SK-N-SH (cell line): ENCODE measurements around the gene POU6F2.

Experiments
- EP300 ChIP-seq, 2 experiments: IDR thresholded peaks; 2 replicates each; pipeline versions ENCODE4 v1.4.0 to v1.6.1; 2012; ENCODE audit warnings: borderline replicate concordance in 1 of 2, low read depth in 1 of 2, low read length in 1 of 2
- EZH2phosphoT487 ChIP-seq: fragments of 200-600 bp; sonication (generic); IDR thresholded peaks from 2 replicates; pipeline ENCODE4 v1.6.1; 2017; ENCODE audit warnings: low read depth, mixed run types, mild to moderate bottlenecking, antibody characterized with exemption, moderate library complexity, borderline replicate concordance
- FOXM1 ChIP-seq: IDR thresholded peaks from 2 replicates; pipeline ENCODE4 v1.4.0; 2012; ENCODE audit warnings: low read depth, mild to moderate bottlenecking
- JUND ChIP-seq: IDR thresholded peaks from 2 replicates; pipeline ENCODE4 v1.4.0; 2012
- MEF2A ChIP-seq: IDR thresholded peaks from 2 replicates; pipeline ENCODE4 v1.4.0; 2012; ENCODE audit warnings: low read depth, borderline replicate concordance
- NFIC ChIP-seq: IDR thresholded peaks from 2 replicates; pipeline ENCODE4 v1.4.0; 2012; ENCODE audit warnings: borderline replicate concordance
- NRF1 ChIP-seq: IDR thresholded peaks from 2 replicates; pipeline ENCODE4 v1.6.1; 2012; ENCODE audit warnings: low read depth, mild to moderate bottlenecking, low read length
- POLR2AphosphoS5 ChIP-seq: IDR thresholded peaks from 2 replicates; pipeline ENCODE4 v1.6.1; 2012; ENCODE audit warnings: low read depth, low read length
- SIN3A ChIP-seq: IDR thresholded peaks from 2 replicates; pipeline ENCODE4 v1.6.1; 2012; ENCODE audit warnings: low read depth, mild to moderate bottlenecking, low read length, moderate library complexity, borderline replicate concordance
- TAF1 ChIP-seq: IDR thresholded peaks from 2 replicates; pipeline ENCODE4 v1.6.1; 2012; ENCODE audit warnings: low read depth, mild to moderate bottlenecking, low read length, moderate library complexity, borderline replicate concordance
- TCF12 ChIP-seq: IDR thresholded peaks from 2 replicates; pipeline ENCODE4 v1.4.0; 2012
- TF ChIP-seq, protein P1 (sequence below): fragments of 200-600 bp; sonication (generic); IDR thresholded peaks from 2 replicates; pipeline ENCODE4 v1.6.1; 2017; ENCODE audit warnings: antibody characterized with exemption, mild to moderate bottlenecking, moderate library complexity
- TF ChIP-seq, protein P2 (sequence below): IDR thresholded peaks from 2 replicates; pipeline ENCODE4 v1.4.0; 2012; ENCODE audit warnings: low read depth, borderline replicate concordance
- TF ChIP-seq, protein P3 (sequence below): IDR thresholded peaks from 2 replicates; pipeline ENCODE4 v1.6.1; 2012; ENCODE audit warnings: mild to moderate bottlenecking, low read depth, low read length, moderate library complexity

DNA sequence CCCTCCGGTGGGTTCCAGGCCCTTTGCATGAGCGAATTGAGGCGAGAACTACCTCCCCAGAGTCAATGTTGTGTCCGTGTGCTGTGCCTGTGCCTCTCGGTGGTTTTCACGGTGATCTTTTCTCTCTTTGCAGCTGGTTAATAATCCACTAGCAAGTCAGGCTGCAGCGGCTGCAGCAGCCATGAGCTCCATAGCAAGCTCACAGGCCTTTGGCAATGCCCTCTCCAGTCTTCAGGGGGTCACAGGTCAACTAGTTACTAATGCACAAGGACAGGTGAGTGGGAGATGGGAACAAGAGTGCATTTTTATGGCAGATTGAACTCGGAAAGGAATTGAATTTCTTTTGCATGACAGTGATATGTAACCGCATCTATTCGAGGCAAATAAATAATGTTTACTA lies 428.8 kb downstream of the POU6F2 start:
- TF ChIP-seq, protein P1, sequence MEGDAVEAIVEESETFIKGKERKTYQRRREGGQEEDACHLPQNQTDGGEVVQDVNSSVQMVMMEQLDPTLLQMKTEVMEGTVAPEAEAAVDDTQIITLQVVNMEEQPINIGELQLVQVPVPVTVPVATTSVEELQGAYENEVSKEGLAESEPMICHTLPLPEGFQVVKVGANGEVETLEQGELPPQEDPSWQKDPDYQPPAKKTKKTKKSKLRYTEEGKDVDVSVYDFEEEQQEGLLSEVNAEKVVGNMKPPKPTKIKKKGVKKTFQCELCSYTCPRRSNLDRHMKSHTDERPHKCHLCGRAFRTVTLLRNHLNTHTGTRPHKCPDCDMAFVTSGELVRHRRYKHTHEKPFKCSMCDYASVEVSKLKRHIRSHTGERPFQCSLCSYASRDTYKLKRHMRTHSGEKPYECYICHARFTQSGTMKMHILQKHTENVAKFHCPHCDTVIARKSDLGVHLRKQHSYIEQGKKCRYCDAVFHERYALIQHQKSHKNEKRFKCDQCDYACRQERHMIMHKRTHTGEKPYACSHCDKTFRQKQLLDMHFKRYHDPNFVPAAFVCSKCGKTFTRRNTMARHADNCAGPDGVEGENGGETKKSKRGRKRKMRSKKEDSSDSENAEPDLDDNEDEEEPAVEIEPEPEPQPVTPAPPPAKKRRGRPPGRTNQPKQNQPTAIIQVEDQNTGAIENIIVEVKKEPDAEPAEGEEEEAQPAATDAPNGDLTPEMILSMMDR, result no peak
- TF ChIP-seq FOXM1, result no peak
- no peak for TF ChIP-seq JUND
- no peak for TF ChIP-seq EP300 (IDR thresholded peaks at IDR 0.05; ENCODE audit: borderline replicate concordance in 1 of 2, low read depth in 1 of 2, low read length in 1 of 2)
- TF ChIP-seq, protein P2, sequence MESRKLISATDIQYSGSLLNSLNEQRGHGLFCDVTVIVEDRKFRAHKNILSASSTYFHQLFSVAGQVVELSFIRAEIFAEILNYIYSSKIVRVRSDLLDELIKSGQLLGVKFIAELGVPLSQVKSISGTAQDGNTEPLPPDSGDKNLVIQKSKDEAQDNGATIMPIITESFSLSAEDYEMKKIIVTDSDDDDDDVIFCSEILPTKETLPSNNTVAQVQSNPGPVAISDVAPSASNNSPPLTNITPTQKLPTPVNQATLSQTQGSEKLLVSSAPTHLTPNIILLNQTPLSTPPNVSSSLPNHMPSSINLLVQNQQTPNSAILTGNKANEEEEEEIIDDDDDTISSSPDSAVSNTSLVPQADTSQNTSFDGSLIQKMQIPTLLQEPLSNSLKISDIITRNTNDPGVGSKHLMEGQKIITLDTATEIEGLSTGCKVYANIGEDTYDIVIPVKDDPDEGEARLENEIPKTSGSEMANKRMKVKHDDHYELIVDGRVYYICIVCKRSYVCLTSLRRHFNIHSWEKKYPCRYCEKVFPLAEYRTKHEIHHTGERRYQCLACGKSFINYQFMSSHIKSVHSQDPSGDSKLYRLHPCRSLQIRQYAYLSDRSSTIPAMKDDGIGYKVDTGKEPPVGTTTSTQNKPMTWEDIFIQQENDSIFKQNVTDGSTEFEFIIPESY, result no peak
- no peak for TF ChIP-seq POLR2AphosphoS5
- TF ChIP-seq, protein P3, sequence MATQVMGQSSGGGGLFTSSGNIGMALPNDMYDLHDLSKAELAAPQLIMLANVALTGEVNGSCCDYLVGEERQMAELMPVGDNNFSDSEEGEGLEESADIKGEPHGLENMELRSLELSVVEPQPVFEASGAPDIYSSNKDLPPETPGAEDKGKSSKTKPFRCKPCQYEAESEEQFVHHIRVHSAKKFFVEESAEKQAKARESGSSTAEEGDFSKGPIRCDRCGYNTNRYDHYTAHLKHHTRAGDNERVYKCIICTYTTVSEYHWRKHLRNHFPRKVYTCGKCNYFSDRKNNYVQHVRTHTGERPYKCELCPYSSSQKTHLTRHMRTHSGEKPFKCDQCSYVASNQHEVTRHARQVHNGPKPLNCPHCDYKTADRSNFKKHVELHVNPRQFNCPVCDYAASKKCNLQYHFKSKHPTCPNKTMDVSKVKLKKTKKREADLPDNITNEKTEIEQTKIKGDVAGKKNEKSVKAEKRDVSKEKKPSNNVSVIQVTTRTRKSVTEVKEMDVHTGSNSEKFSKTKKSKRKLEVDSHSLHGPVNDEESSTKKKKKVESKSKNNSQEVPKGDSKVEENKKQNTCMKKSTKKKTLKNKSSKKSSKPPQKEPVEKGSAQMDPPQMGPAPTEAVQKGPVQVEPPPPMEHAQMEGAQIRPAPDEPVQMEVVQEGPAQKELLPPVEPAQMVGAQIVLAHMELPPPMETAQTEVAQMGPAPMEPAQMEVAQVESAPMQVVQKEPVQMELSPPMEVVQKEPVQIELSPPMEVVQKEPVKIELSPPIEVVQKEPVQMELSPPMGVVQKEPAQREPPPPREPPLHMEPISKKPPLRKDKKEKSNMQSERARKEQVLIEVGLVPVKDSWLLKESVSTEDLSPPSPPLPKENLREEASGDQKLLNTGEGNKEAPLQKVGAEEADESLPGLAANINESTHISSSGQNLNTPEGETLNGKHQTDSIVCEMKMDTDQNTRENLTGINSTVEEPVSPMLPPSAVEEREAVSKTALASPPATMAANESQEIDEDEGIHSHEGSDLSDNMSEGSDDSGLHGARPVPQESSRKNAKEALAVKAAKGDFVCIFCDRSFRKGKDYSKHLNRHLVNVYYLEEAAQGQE, result no peak
- TF ChIP-seq TAF1, result no peak
- no peak for TF ChIP-seq SIN3A
- TF ChIP-seq NFIC, result no peak
- TF ChIP-seq TCF12, result no peak
- no peak for TF ChIP-seq MEF2A
- TF ChIP-seq EZH2phosphoT487, result no peak
- no peak for TF ChIP-seq NRF1
